GM19099 (cell line): Measurements from ENCODE around the gene NSUN6.

Source experiments
- POLR2A ChIP-seq: IDR thresholded peaks from 3 replicates; pipeline ENCODE4 v1.6.1; 2011; ENCODE audit warnings: low read depth; ENCODE audit not compliant: insufficient read length; ENCODE audit errors: extremely low read depth

The NSUN6 gene

GRCh38 chr10:18582803-18583202 is 68.6 kb downstream of the NSUN6 start:
- TF ChIP-seq POLR2A, result no peak

- no peak for TF ChIP-seq POLR2A
Measured at GRCh38 chr10:18577823-18578685, 73.3 kb downstream of the NSUN6 start.

- no peak for TF ChIP-seq POLR2A
Measured at GRCh38 chr10:18576586-18576985, 74.8 kb downstream of the NSUN6 start.

- no peak for TF ChIP-seq POLR2A
Measured at GRCh38 chr10:18572959-18573561, 78.3 kb downstream of the NSUN6 start.

GRCh38 chr10:18571780-18572179 is 79.6 kb downstream of the NSUN6 start:
- no peak for TF ChIP-seq POLR2A

GRCh38 chr10:18571076-18571475 is 80.3 kb downstream of the NSUN6 start:
- no peak for TF ChIP-seq POLR2A

- TF ChIP-seq POLR2A, result no peak
Measured at GRCh38 chr10:18567343-18567856, 84.0 kb downstream of the NSUN6 start.

GRCh38 chr10:18566177-18566576 is 85.2 kb downstream of the NSUN6 start:
- no peak for TF ChIP-seq POLR2A

- TF ChIP-seq POLR2A, result no peak
Measured at GRCh38 chr10:18565006-18565405, 86.4 kb downstream of the NSUN6 start.

- no peak for TF ChIP-seq POLR2A
Measured at GRCh38 chr10:18563003-18563726, 88.2 kb downstream of the NSUN6 start.

- TF ChIP-seq POLR2A, result no peak
Measured at GRCh38 chr10:18561861-18562551, 89.4 kb downstream of the NSUN6 start.

GRCh38 chr10:18557960-18558359 is 93.4 kb downstream of the NSUN6 start:
- no peak for TF ChIP-seq POLR2A

GRCh38 chr10:18556522-18557147 is 94.8 kb downstream of the NSUN6 start:
- no peak for TF ChIP-seq POLR2A

- TF ChIP-seq POLR2A, result no peak
Measured at GRCh38 chr10:18554479-18554878, 96.9 kb downstream of the NSUN6 start.
